C4-2B (cell line): ENCODE measurements around the gene ALDH1L1.

Experiments used
- H3K27ac ChIP-seq: fragments of 450-650 bp; 2 replicates; pipeline ENCODE4 v1.5.1; 2017
- CTCF ChIP-seq: fragments of 450-650 bp; conservative IDR thresholded peaks from 2 replicates; pipeline ENCODE4 v1.5.1; 2017; ENCODE audit warnings: mild to moderate bottlenecking
- ZFX ChIP-seq: fragments of 450-650 bp; IDR thresholded peaks from 2 replicates; pipeline ENCODE4 v1.6.1; 2017

The ALDH1L1 gene

GRCh38 chr3:126103121-126104027 lies 77.0 kb downstream of the ALDH1L1 start:
- no peak overlapping the region; the same call in 1 of the 2 replicates for H3K27ac ChIP-seq
- TF ChIP-seq ZFX (no peak), CTCF (no peak)

DNA sequence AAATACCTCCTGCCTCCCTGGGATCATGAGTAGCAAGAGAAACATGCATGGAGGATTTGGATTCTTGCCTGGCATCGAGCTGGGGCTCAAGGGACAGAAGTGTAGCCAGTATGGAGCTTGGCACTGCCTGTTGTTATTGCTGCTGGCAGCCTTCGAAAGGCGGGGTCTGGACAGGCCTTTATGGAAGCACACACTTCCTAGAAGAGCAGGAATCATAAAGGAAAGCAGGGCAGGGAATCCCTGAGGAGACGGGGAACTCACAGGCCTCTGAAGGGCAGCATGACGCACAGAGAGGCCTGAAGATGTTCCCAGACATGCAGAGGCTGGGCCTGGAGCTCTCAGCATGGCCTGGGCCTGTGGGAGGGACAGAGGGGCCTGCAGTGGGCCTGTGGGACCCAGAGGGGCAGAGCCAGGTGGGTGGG lies 77.8 kb downstream of the ALDH1L1 start:
- TF ChIP-seq ZFX = 0 out of 2 replicates have a peak, but pooled peaks have one; percentile 9
- no peak for TF ChIP-seq CTCF
- no peak overlapping the region; the same call in 1 of the 2 replicates for H3K27ac ChIP-seq

DNA sequence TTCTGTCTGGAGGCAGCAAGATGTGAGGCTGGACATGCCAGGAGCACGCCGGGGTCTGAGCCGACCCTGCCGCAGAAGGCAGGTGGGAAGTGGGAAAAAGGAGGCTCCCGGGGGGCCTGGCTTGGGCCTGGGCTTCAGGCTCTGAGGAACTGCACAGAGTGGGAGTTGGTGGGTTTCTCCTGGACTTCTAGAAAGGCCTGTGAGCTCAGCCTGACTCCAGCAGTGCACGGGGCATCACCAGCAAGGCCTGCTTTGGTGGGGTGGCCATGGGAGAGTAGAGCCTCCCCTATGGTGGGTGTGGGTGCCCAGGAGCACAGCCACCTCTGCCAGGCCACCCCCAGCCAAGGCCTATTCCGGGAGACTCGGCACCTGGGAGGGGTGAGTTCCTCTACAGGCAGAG lies 78.4 kb downstream of the ALDH1L1 start:
- H3K27ac ChIP-seq = no peak overlapping the region
- no peak for TF ChIP-seq CTCF
- no peak for TF ChIP-seq ZFX

DNA sequence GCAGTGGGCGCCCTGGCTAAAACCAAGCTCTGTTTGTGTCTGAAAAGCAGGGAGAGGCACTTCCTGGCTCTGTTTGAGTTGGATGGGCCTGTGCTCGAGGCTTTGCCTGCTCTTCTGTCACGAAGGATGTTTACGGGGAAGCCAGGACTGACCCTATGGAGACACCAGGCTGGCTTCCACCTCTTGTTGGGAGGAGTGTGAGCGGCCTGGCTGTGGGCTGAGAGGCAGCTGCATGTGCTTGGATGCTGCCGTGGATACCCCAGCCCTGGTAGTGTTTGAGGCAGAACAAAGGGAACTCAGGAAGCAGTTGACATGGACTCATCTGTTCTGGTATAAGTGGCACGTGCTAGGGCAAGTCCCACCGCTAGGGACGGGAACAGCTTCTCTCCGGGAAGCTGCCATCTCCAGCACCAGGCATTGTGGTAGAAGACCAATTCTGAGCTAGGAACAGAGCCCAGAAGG lies 78.8 kb downstream of the ALDH1L1 start:
- no peak overlapping the region for H3K27ac ChIP-seq
- TF ChIP-seq CTCF (no peak), ZFX (no peak)

DNA sequence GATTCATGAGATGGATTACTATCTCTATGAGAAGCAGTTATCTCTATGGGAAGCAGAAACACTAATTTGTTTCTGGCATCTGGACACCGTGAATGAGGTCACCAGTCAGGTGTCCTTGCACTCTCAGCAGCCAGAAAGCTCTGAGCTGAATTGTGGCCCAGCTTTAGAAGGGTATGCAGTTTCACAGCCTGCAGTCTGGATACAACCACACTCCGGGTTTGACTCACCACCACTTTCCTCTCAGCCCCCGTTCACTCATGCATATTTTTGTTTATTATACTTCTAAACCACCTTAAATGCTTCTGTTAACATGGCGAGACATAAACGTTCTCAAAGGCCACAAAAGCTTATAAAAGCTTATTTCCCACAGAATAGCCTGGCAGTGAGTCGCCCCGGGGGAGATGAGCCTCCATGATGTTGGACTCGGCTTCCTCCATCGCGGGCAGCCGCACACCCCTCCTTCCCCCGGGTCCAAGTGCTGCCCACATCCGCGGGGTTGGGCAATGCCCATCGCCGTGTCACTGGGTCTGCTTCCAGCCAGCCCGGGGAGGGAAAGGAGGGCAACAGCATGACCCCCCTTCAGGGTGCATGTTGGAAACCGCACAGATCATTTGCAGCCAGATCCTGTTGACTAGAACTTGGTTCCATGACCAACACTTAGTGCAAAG lies 79.6 kb downstream of the ALDH1L1 start:
- no peak overlapping the region for H3K27ac ChIP-seq
- TF ChIP-seq ZFX (no peak), CTCF (no peak)

DNA sequence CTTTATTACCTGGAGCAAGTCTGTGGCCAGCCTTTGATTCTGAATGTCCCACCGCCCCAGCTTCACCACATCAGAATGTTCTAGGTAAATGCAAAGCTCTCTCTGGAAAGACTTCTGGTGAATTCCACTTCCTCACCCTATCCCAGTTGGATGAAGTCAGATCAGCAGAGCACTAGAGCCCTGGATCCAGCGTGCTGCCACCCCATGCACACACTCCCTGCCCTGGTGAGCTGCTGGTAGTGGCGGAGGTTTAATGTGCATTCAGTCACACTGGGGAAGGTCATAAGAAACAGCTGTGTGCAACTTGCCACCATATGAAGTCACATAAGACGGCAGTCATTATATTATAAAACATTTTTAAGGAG lies 80.1 kb downstream of the ALDH1L1 start:
- TF ChIP-seq CTCF = no peak
- no peak for TF ChIP-seq ZFX
- no peak overlapping the region for H3K27ac ChIP-seq

GRCh38 chr3:126098391-126098858 lies 82.0 kb downstream of the ALDH1L1 start:
- TF ChIP-seq CTCF (no peak), ZFX (no peak)

More at GRCh38 chr3:126098391-126098858, 82.0 kb downstream of the ALDH1L1 start:
- no peak overlapping the region for H3K27ac ChIP-seq
